HEK293 (cell line): Measurements from ENCODE around the gene CADPS.

Experiments
- CTCF ChIA-PET: fragments of 350-600 bp; formaldehyde crosslinking; extraction: SDS; loops from one replicate; lab custom pipeline; 2021; ENCODE audit warnings: antibody characterized with exemption; lab: Yijun Ruan, JAX
- POLR2A ChIA-PET: fragments of 300-600 bp; formaldehyde crosslinking; extraction: SDS; loops from one replicate; lab custom pipeline; 2020; ENCODE audit warnings: antibody characterized with exemption, inconsistent platforms; lab: Yijun Ruan, JAX
- H3K27ac ChIP-seq: fragments of 200-500 bp; sonication (Bioruptor generic); 2 replicates; pipeline ENCODE4 v1.5.1; 2014; ENCODE audit warnings: low read depth, low read length, control low read depth, inconsistent platforms; ENCODE audit errors: extremely low read depth
- H3K36me3 ChIP-seq, 2 experiments: fragments of 200-500 bp in 1 of 2; sonication (Bioruptor generic) in 1 of 2; 1 replicate in 1 of 2; 2 replicates in 1 of 2; pipeline ENCODE4 v1.5.1; 2014 to 2017; ENCODE audit warnings: inconsistent platforms in 2 of 2, low read length in 2 of 2; ENCODE audit not compliant: control insufficient read depth in 2 of 2, insufficient read depth in 1 of 2
- H3K4me1 ChIP-seq: fragments of 200-500 bp; sonication (Bioruptor generic); 2 replicates; pipeline ENCODE4 v1.5.1; 2014; ENCODE audit warnings: mild to moderate bottlenecking, low read length, inconsistent platforms; ENCODE audit not compliant: control insufficient read depth, insufficient read depth
- H3K4me3 ChIP-seq: 2 replicates; pipeline ENCODE4 v1.5.1; 2011; ENCODE audit warnings: low read depth, mild to moderate bottlenecking, control low read depth, low read length, moderate library complexity
- H3K9me3 ChIP-seq: fragments of 200-500 bp; sonication (Bioruptor generic); 2 replicates; pipeline ENCODE4 v1.5.1; 2014; ENCODE audit warnings: low read depth, low read length, inconsistent platforms; ENCODE audit not compliant: control insufficient read depth, insufficient read depth
- EGR2 ChIP-seq: fragments of 450-650 bp; formaldehyde crosslinking; IDR thresholded peaks from 2 replicates; pipeline ENCODE4 v1.5.1; 2016; ENCODE audit warnings: low read depth, missing biosample characterization, missing genetic modification characterization
- GLIS1 ChIP-seq: fragments of 450-650 bp; formaldehyde crosslinking; IDR thresholded peaks from 2 replicates; pipeline ENCODE4 v1.5.1; 2016; ENCODE audit warnings: missing biosample characterization, missing genetic modification characterization
- HOXA7 ChIP-seq: sonication (generic); formaldehyde crosslinking; IDR thresholded peaks from 2 replicates; pipeline ENCODE4 v1.8.1; 2022; ENCODE audit warnings: missing genetic modification reagents, borderline replicate concordance
- OSR2 ChIP-seq: fragments of 450-650 bp; formaldehyde crosslinking; IDR thresholded peaks from 2 replicates; pipeline ENCODE4 v1.5.1; 2016; ENCODE audit warnings: missing biosample characterization, missing genetic modification characterization
- PRDM10 ChIP-seq: fragments of 450-650 bp; formaldehyde crosslinking; IDR thresholded peaks from 2 replicates; pipeline ENCODE4 v1.5.1; 2016; ENCODE audit warnings: missing biosample characterization, missing genetic modification characterization
- PRDM6 ChIP-seq: fragments of 450-650 bp; formaldehyde crosslinking; IDR thresholded peaks from 2 replicates; pipeline ENCODE4 v1.5.1; 2017; ENCODE audit warnings: missing biosample characterization, missing genetic modification characterization
- SCRT1 ChIP-seq: fragments of 450-650 bp; formaldehyde crosslinking; IDR thresholded peaks from 2 replicates; pipeline ENCODE4 v1.5.1; 2016; ENCODE audit warnings: missing biosample characterization, missing genetic modification characterization, borderline replicate concordance
- ZBTB1 ChIP-seq: fragments of 450-650 bp; formaldehyde crosslinking; IDR thresholded peaks from 2 replicates; pipeline ENCODE4 v1.5.1; 2016; ENCODE audit warnings: missing biosample characterization, missing genetic modification characterization
- ZBTB20 ChIP-seq: fragments of 450-650 bp; formaldehyde crosslinking; IDR thresholded peaks from 2 replicates; pipeline ENCODE4 v1.5.1; 2016; ENCODE audit warnings: missing biosample characterization, missing genetic modification characterization
- ZBTB8A ChIP-seq: fragments of 450-650 bp; formaldehyde crosslinking; IDR thresholded peaks from 2 replicates; pipeline ENCODE4 v1.5.1; 2016; ENCODE audit warnings: missing biosample characterization, missing genetic modification characterization
- ZNF121 ChIP-seq: fragments of 450-650 bp; formaldehyde crosslinking; IDR thresholded peaks from 2 replicates; pipeline ENCODE4 v1.5.1; 2016; ENCODE audit warnings: missing biosample characterization, missing genetic modification characterization
- ZNF148 ChIP-seq: fragments of 450-650 bp; formaldehyde crosslinking; IDR thresholded peaks from 2 replicates; pipeline ENCODE4 v1.5.0; 2017; ENCODE audit warnings: missing biosample characterization, missing genetic modification characterization, borderline replicate concordance
- ZNF174 ChIP-seq: fragments of 450-650 bp; formaldehyde crosslinking; IDR thresholded peaks from 2 replicates; pipeline ENCODE4 v1.5.0; 2017; ENCODE audit warnings: missing biosample characterization, mild to moderate bottlenecking, missing genetic modification characterization
- ZNF175 ChIP-seq: fragments of 450-650 bp; formaldehyde crosslinking; IDR thresholded peaks from 2 replicates; pipeline ENCODE4 v1.5.1; 2016; ENCODE audit warnings: missing biosample characterization, missing genetic modification characterization
- ZNF2 ChIP-seq: fragments of 450-650 bp; formaldehyde crosslinking; IDR thresholded peaks from 2 replicates; pipeline ENCODE4 v1.5.1; 2016; ENCODE audit warnings: missing biosample characterization, missing genetic modification characterization
- ZNF223 ChIP-seq: fragments of 450-650 bp; formaldehyde crosslinking; IDR thresholded peaks from 2 replicates; pipeline ENCODE4 v1.5.1; 2016; ENCODE audit warnings: missing biosample characterization, missing genetic modification characterization
- ZNF362 ChIP-seq: fragments of 450-650 bp; formaldehyde crosslinking; IDR thresholded peaks from 2 replicates; pipeline ENCODE4 v1.5.1; 2016; ENCODE audit warnings: missing biosample characterization, missing genetic modification characterization
- ZNF501 ChIP-seq: fragments of 450-650 bp; formaldehyde crosslinking; IDR thresholded peaks from 2 replicates; pipeline ENCODE4 v1.5.1; 2016; ENCODE audit warnings: missing biosample characterization, missing genetic modification characterization
- ZNF529 ChIP-seq: fragments of 450-650 bp; formaldehyde crosslinking; IDR thresholded peaks from 2 replicates; pipeline ENCODE4 v1.5.1; 2017; ENCODE audit warnings: missing genetic modification characterization, missing biosample characterization; ENCODE audit not compliant: insufficient replicate concordance
- ZNF621 ChIP-seq: fragments of 450-650 bp; formaldehyde crosslinking; IDR thresholded peaks from 2 replicates; pipeline ENCODE4 v1.5.1; 2017; ENCODE audit warnings: missing biosample characterization, missing genetic modification characterization
- ZNF624 ChIP-seq: fragments of 450-650 bp; formaldehyde crosslinking; IDR thresholded peaks from 2 replicates; pipeline ENCODE4 v1.5.1; 2017; ENCODE audit warnings: missing biosample characterization, missing genetic modification characterization
- ZNF626 ChIP-seq: fragments of 450-650 bp; sonication (Bioruptor Pico); formaldehyde crosslinking; IDR thresholded peaks from 2 replicates; pipeline ENCODE4 v1.5.1; 2018; ENCODE audit warnings: missing biosample characterization, missing genetic modification characterization, inconsistent platforms
- ZNF768 ChIP-seq: fragments of 450-650 bp; formaldehyde crosslinking; IDR thresholded peaks from 2 replicates; pipeline ENCODE4 v1.5.1; 2018; ENCODE audit warnings: missing biosample characterization, mild to moderate bottlenecking, missing genetic modification characterization
- ZNF785 ChIP-seq: fragments of 450-650 bp; formaldehyde crosslinking; IDR thresholded peaks from 2 replicates; pipeline ENCODE4 v1.5.1; 2016; ENCODE audit warnings: missing biosample characterization, missing genetic modification characterization
- ZSCAN23 ChIP-seq: fragments of 450-650 bp; formaldehyde crosslinking; IDR thresholded peaks from 2 replicates; pipeline ENCODE4 v1.5.1; 2016; ENCODE audit warnings: missing biosample characterization, missing genetic modification characterization
- ZXDB ChIP-seq: fragments of 450-650 bp; formaldehyde crosslinking; IDR thresholded peaks from 2 replicates; pipeline ENCODE4 v1.5.1; 2016; ENCODE audit warnings: missing biosample characterization, missing genetic modification characterization

Gene CADPS

GRCh38 chr3:62538691-62539356 lies 336.4 kb downstream of the CADPS start:
- ChIA-PET POLR2A (no interaction called here), CTCF (interaction anchor here (1.0 kb wide), 1 partner anchor 20 kb away, joined by 5 read pairs; no protein-coding TSS in a partner anchor)
- Histone ChIP-seq H3K4me3 (no peak overlapping the region), H3K9me3 (no peaks in the 10 kb centered on the region), H3K36me3 (no peaks in the 10 kb centered on the region), H3K27ac (no peak overlapping the region), H3K4me1 (no peaks in the 10 kb centered on the region)
- TF ChIP-seq ZBTB1 (tag by site-specific recombination) (no peak), ZNF768 (tag by site-specific recombination) (no peak), ZNF362 (no peak), SCRT1 (tag by site-specific recombination) (no peak), ZBTB8A (tag by site-specific recombination) (no peak), ZNF529 (tag by site-specific recombination) (no peak), HOXA7 (CRISPR knock-in tag) (no peak), PRDM10 (no peak), ZNF175 (tag by site-specific recombination) (no peak), ZNF121 (no peak), ZBTB20 (tag by site-specific recombination) (no peak), ZNF223 (tag by site-specific recombination) (no peak), ZSCAN23 (tag by site-specific recombination) (no peak)

GRCh38 chr3:62534326-62534725 lies 340.9 kb downstream of the CADPS start:
- H3K9me3 ChIP-seq: no peaks in the 10 kb centered on the region
- CTCF ChIA-PET: no interaction called here
- TF ChIP-seq ZNF2 (tag by site-specific recombination) (no peak), ZNF624 (tag by site-specific recombination) (no peak), PRDM6 (no peak), EGR2 (tag by site-specific recombination) (no peak), ZNF621 (tag by site-specific recombination) (no peak), OSR2 (no peak), ZNF785 (tag by site-specific recombination) (no peak), ZXDB (tag by site-specific recombination) (no peak), ZNF174 (no peak), ZNF148 (no peak), ZNF501 (tag by site-specific recombination) (no peak), GLIS1 (tag by site-specific recombination) (no peak), ZNF626 (tag by site-specific recombination) (no peak)
- TF ChIP-seq, all 188 proteins: peak for 0
- H3K27ac ChIP-seq: no peak overlapping the region
- no peaks in the 10 kb centered on the region for H3K4me1 ChIP-seq
- POLR2A ChIA-PET: no interaction called here
- H3K4me3 ChIP-seq: no peak overlapping the region
- H3K36me3 ChIP-seq: no peaks in the 10 kb centered on the region
